GM23338 (cell line): ENCODE data around the gene ASTN1.
A peak's percentile ranks its signal among the peaks of the same experiment; 100 is the strongest.

Experiments used
- CREB1 ChIP-seq: fragments of 250-450 bp; sonication (Bioruptor Pico); IDR thresholded peaks from 2 replicates; pipeline ENCODE4 v1.5.0; 2020; ENCODE audit warnings: low read depth, mild to moderate bottlenecking, moderate library complexity
- EZH2 ChIP-seq: fragments of 200-600 bp; sonication (generic); IDR thresholded peaks from one replicate; pipeline ENCODE4 v1.8.0; 2017; ENCODE audit warnings: antibody characterized with exemption, mild to moderate bottlenecking, low read depth; ENCODE audit not compliant: unreplicated experiment
- EZH2phosphoT487 ChIP-seq: fragments of 200-600 bp; sonication (generic); IDR thresholded peaks from one replicate; pipeline ENCODE4 v1.8.1; 2018; ENCODE audit warnings: antibody characterized with exemption; ENCODE audit not compliant: unreplicated experiment
- POLR2AphosphoS5 ChIP-seq: IDR thresholded peaks from 2 replicates; pipeline ENCODE4 v1.6.1; 2016; ENCODE audit warnings: antibody characterized with exemption, low read depth
- STAT1 ChIP-seq: IDR thresholded peaks from one replicate; pipeline ENCODE4 v1.6.1; 2016; ENCODE audit warnings: antibody characterized with exemption; ENCODE audit not compliant: unreplicated experiment
- TF ChIP-seq, protein P1 (sequence below), 2 experiments: fragments of 200-600 bp in 1 of 2; sonication (generic) in 1 of 2; conservative IDR thresholded peaks; 2 replicates each; pipeline versions ENCODE4 v1.5.1 to v1.6.1; 2016 to 2017; ENCODE audit warnings: antibody characterized with exemption in 2 of 2, low read depth in 2 of 2, mild to moderate bottlenecking in 2 of 2, moderate library complexity in 1 of 2
- TF ChIP-seq, protein P2 (sequence below): IDR thresholded peaks from one replicate; pipeline ENCODE4 v1.6.1; 2018; ENCODE audit warnings: antibody characterized with exemption; ENCODE audit not compliant: unreplicated experiment

DNA sequence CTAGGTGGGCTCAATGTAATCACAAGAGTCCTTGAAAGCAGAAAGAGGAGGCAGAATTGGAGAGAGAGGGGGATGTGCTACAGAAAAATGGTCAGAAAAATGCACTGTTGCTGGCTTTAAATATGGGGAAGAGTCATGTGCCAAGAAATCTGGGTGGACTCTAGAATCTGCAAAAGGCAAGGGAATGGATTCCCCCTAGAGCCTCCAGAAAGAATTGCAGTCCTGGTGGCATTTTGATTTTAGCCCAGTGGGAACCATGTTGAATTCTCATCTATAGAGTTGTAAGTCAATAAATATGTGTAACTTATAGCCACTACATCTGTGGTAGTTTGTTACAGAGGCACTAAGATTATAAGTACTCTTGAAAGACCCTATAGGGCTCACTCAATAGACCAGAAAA, 210.3 kb downstream of the ASTN1 start:
- TF ChIP-seq, protein P1, sequence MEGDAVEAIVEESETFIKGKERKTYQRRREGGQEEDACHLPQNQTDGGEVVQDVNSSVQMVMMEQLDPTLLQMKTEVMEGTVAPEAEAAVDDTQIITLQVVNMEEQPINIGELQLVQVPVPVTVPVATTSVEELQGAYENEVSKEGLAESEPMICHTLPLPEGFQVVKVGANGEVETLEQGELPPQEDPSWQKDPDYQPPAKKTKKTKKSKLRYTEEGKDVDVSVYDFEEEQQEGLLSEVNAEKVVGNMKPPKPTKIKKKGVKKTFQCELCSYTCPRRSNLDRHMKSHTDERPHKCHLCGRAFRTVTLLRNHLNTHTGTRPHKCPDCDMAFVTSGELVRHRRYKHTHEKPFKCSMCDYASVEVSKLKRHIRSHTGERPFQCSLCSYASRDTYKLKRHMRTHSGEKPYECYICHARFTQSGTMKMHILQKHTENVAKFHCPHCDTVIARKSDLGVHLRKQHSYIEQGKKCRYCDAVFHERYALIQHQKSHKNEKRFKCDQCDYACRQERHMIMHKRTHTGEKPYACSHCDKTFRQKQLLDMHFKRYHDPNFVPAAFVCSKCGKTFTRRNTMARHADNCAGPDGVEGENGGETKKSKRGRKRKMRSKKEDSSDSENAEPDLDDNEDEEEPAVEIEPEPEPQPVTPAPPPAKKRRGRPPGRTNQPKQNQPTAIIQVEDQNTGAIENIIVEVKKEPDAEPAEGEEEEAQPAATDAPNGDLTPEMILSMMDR (conservative IDR thresholded peaks at IDR 0.05; ENCODE audit: low read depth in 2 of 2): peak; percentile 41; a peak in 3 of 4 replicates
- TF ChIP-seq, protein P2, sequence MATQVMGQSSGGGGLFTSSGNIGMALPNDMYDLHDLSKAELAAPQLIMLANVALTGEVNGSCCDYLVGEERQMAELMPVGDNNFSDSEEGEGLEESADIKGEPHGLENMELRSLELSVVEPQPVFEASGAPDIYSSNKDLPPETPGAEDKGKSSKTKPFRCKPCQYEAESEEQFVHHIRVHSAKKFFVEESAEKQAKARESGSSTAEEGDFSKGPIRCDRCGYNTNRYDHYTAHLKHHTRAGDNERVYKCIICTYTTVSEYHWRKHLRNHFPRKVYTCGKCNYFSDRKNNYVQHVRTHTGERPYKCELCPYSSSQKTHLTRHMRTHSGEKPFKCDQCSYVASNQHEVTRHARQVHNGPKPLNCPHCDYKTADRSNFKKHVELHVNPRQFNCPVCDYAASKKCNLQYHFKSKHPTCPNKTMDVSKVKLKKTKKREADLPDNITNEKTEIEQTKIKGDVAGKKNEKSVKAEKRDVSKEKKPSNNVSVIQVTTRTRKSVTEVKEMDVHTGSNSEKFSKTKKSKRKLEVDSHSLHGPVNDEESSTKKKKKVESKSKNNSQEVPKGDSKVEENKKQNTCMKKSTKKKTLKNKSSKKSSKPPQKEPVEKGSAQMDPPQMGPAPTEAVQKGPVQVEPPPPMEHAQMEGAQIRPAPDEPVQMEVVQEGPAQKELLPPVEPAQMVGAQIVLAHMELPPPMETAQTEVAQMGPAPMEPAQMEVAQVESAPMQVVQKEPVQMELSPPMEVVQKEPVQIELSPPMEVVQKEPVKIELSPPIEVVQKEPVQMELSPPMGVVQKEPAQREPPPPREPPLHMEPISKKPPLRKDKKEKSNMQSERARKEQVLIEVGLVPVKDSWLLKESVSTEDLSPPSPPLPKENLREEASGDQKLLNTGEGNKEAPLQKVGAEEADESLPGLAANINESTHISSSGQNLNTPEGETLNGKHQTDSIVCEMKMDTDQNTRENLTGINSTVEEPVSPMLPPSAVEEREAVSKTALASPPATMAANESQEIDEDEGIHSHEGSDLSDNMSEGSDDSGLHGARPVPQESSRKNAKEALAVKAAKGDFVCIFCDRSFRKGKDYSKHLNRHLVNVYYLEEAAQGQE: no peak
- TF ChIP-seq EZH2 (no peak), POLR2AphosphoS5 (no peak), STAT1 (no peak), EZH2phosphoT487 (no peak), CREB1 (no peak)
